ENCODE measurements around the gene COL4A1. TPM values are rescaled to one million over a fixed set of nuclear protein-coding genes. Genes with fewer than 3 reads are reported as not detected.

Gene COL4A1
- total and polyA plus RNA-seq, 2 of the 13 experiments (the other 11 are each of a cell fraction or from before 2014, with no cell fraction given) = not detected

- no peak for ATAC-seq
- Histone ChIP-seq H3K9ac (ENCODE audit: insufficient read depth, low read depth, low read length) (no peak overlapping the region), H3K4me3 (replicated peaks in 1 of 3; ENCODE audit: insufficient read depth in 1 of 3, low read depth in 2 of 3, low read length in 3 of 3) (no peak overlapping the region), H2AFZ (ENCODE audit: low read length) (no peak overlapping the region), H3K79me2 (ENCODE audit: insufficient read depth, low read length) (no peaks in the 10 kb centered on the region), H3K4me2 (ENCODE audit: low read depth, low read length) (no peak overlapping the region), H3K27ac (ENCODE audit: extremely low read length, insufficient read depth, low read length) (no peak overlapping the region), H3K36me3 (replicated peaks in 1 of 2; ENCODE audit: control insufficient read depth in 1 of 2, insufficient read depth in 2 of 2, low read length in 2 of 2) (no peaks in the 10 kb centered on the region), H3K27me3 (ENCODE audit: control insufficient read depth in 1 of 2, insufficient read depth in 2 of 2, low read length in 2 of 2) (peaks cover 4 to 38% of the 10 kb centered on the region in 2 experiments), H4K20me1 (ENCODE audit: insufficient read depth, low read length) (no peaks in the 10 kb centered on the region), H3K4me1 (ENCODE audit: insufficient read depth, low read length) (no peaks in the 10 kb centered on the region), H3K9me3 (ENCODE audit: low read length) (no peaks in the 10 kb centered on the region)
- DNase-seq (ENCODE audit: low spot score) = no peak
- BruUV-seq (replicated peaks) = no TSS peak
- intact Hi-C loops (cut with micrococcal nuclease; ENCODE audit: unreplicated experiment) (no loop called here), in situ Hi-C loops (cut with HindIII; ENCODE audit: extremely low pct_ligation_motif_present, low pct_unique_long_range_greater_than_20kb) (no loop called here)
- FAIRE-seq = no peak
- ChIA-PET CTCF (ENCODE audit: low intra/inter-chr PET ratio, low total read pairs) (no interaction called here), POLR2A (no interaction called here)
- no peak for TF ChIP-seq MIXL1 (CRISPR knock-in tag; IDR thresholded peaks at IDR 0.05)
- TF ChIP-seq IRF1 (CRISPR knock-in tag; IDR thresholded peaks at IDR 0.05; ENCODE audit: low read depth) = no peak
- TF ChIP-seq FOXC1 (CRISPR knock-in tag; IDR thresholded peaks at IDR 0.05; ENCODE audit: borderline replicate concordance) = no peak
- no peak for TF ChIP-seq HOXA7 (CRISPR knock-in tag; IDR thresholded peaks at IDR 0.05)
- TF ChIP-seq DMAP1 (CRISPR knock-in tag; IDR thresholded peaks at IDR 0.05) = no peak
- TF ChIP-seq ZFP82 (CRISPR knock-in tag; IDR thresholded peaks at IDR 0.05; ENCODE audit: borderline replicate concordance) = no peak
- no peak for TF ChIP-seq ZNF574 (CRISPR knock-in tag; IDR thresholded peaks at IDR 0.05)
- TF ChIP-seq ZNF652 (CRISPR knock-in tag; IDR thresholded peaks at IDR 0.05; ENCODE audit: borderline replicate concordance, low read depth) = no peak
- TF ChIP-seq ZNF317 (CRISPR knock-in tag; IDR thresholded peaks at IDR 0.05) = no peak
- no peak for TF ChIP-seq MAX (IDR thresholded peaks at IDR 0.05)
- no peak for TF ChIP-seq ZNF143 (CRISPR knock-in tag; IDR thresholded peaks at IDR 0.05)
- TF ChIP-seq NONO (IDR thresholded peaks at IDR 0.05) = no peak
- TF ChIP-seq NONO (CRISPR knock-in tag; conservative IDR thresholded peaks at IDR 0.05) = no peak
- TF ChIP-seq CC2D1A (CRISPR knock-in tag; IDR thresholded peaks at IDR 0.05) = no peak
- TF ChIP-seq NFIC (IDR thresholded peaks at IDR 0.05; ENCODE audit: low read length) = no peak
- TF ChIP-seq CEBPB (IDR thresholded peaks at IDR 0.05; ENCODE audit: borderline replicate concordance, low read depth, low read length) = no peak
- TF ChIP-seq IRX3 (CRISPR knock-in tag; IDR thresholded peaks at IDR 0.05; ENCODE audit: borderline replicate concordance, low read depth) = no peak
- no peak for TF ChIP-seq ZNF790 (CRISPR knock-in tag; IDR thresholded peaks at IDR 0.05; ENCODE audit: borderline replicate concordance)
- TF ChIP-seq ZNF275 (CRISPR knock-in tag; IDR thresholded peaks at IDR 0.05; ENCODE audit: borderline replicate concordance) = no peak
- TF ChIP-seq ZFP37 (CRISPR knock-in tag; IDR thresholded peaks at IDR 0.05; ENCODE audit: borderline replicate concordance) = no peak
- TF ChIP-seq ZNF580 (CRISPR knock-in tag; IDR thresholded peaks at IDR 0.05; ENCODE audit: borderline replicate concordance, low read depth) = no peak
- WGBS (ENCODE audit: low lambda C conversion rate) = 6% methylated on average over 11 of the region's 11 CpGs
Measured at GRCh38 chr13:110284779-110285484, 22.0 kb downstream of the COL4A1 start.
